ENCODE results near the gene MYH15. TPM values are rescaled to one million over a fixed set of nuclear protein-coding genes. Genes with fewer than 3 reads are reported as not detected.

MYH15 gene
- polyA plus RNA-seq, 3 donors: not detected

DNA sequence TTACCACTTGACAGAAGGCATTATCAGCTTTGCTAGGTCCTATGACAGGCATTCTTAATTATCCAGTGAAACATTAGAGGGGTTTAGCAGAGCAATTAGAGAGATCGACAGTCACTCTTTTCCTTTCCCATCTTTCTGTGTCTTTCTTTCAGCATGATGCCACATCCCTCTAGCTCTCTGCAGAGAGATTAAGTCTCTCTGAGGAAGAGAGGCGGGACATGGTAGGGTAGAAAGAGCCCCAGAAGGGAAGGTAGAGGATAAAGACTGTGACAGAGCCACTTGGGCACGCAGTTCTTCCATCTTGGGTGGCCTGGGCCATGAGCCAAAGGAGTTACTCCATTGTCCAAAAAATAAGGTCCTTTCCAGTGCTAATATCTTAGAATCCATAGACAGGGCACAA is 158.2 kb downstream of the MYH15 start:
- H3K4me3 Mint-ChIP-seq: no peak overlapping the region
- TF ChIP-seq, protein P1, sequence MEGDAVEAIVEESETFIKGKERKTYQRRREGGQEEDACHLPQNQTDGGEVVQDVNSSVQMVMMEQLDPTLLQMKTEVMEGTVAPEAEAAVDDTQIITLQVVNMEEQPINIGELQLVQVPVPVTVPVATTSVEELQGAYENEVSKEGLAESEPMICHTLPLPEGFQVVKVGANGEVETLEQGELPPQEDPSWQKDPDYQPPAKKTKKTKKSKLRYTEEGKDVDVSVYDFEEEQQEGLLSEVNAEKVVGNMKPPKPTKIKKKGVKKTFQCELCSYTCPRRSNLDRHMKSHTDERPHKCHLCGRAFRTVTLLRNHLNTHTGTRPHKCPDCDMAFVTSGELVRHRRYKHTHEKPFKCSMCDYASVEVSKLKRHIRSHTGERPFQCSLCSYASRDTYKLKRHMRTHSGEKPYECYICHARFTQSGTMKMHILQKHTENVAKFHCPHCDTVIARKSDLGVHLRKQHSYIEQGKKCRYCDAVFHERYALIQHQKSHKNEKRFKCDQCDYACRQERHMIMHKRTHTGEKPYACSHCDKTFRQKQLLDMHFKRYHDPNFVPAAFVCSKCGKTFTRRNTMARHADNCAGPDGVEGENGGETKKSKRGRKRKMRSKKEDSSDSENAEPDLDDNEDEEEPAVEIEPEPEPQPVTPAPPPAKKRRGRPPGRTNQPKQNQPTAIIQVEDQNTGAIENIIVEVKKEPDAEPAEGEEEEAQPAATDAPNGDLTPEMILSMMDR (IDR thresholded peaks at IDR 0.05): no peak
- intact Hi-C loops (cut with micrococcal nuclease): no loop called here
- H3K27me3 Mint-ChIP-seq (ENCODE audit: low read depth in 3 of 3): no peaks in the 10 kb centered on the region
- Histone ChIP-seq H3K27me3 (ENCODE audit: control insufficient read depth in 2 of 2, insufficient read depth in 2 of 2, low read length in 2 of 2) (no peaks in the 10 kb centered on the region), H3K9me3 (replicated peaks in 1 of 2; ENCODE audit: control insufficient read depth in 1 of 2, insufficient read depth in 1 of 2, low read length in 2 of 2) (no peaks in the 10 kb centered on the region), H3K79me2 (ENCODE audit: insufficient read depth, low read length) (no peaks in the 10 kb centered on the region), H3K36me3 (replicated peaks in 1 of 2; ENCODE audit: control insufficient read depth in 1 of 2, insufficient read depth in 2 of 2, low read length in 2 of 2) (no peaks in the 10 kb centered on the region), H3K4me1 (ENCODE audit: control insufficient read depth in 1 of 2, insufficient read depth in 2 of 2, low read length in 2 of 2) (peaks cover 0 to under 1% of the 10 kb centered on the region in 2 donors), H3K4me2 (replicated peaks; ENCODE audit: extremely low read depth, low read length, poor library complexity, severe bottlenecking) (no peak overlapping the region), H4K20me1 (ENCODE audit: insufficient read depth, low read length) (no peaks in the 10 kb centered on the region), H3K27ac (ENCODE audit: low read depth in 1 of 2, low read length in 2 of 2) (no peak overlapping the region), H2AFZ (ENCODE audit: insufficient read depth, low read depth, low read length, poor library complexity, severe bottlenecking) (no peak overlapping the region), H3K4me3 (replicated peaks in 1 of 3; ENCODE audit: low read depth in 2 of 3, low read length in 3 of 3) (no peak overlapping the region), H3K9ac (ENCODE audit: insufficient read depth, low read length, poor library complexity, severe bottlenecking) (no peak overlapping the region)
- H3K9me3 Mint-ChIP-seq: peaks cover 0 to 5% (median 2%) of the 10 kb centered on the region in 7 donors
- H3K27ac Mint-ChIP-seq: no peak overlapping the region
- no peak for DNase-seq
- H3K36me3 Mint-ChIP-seq: peaks cover 2 to 4% of the 10 kb centered on the region in 2 donors
- WGBS (ENCODE audit: insufficient coverage): no CpG with 5 or more reads among the region's 3 CpGs
- peaks cover 8% of the 10 kb centered on the region for H3K4me1 Mint-ChIP-seq

DNA sequence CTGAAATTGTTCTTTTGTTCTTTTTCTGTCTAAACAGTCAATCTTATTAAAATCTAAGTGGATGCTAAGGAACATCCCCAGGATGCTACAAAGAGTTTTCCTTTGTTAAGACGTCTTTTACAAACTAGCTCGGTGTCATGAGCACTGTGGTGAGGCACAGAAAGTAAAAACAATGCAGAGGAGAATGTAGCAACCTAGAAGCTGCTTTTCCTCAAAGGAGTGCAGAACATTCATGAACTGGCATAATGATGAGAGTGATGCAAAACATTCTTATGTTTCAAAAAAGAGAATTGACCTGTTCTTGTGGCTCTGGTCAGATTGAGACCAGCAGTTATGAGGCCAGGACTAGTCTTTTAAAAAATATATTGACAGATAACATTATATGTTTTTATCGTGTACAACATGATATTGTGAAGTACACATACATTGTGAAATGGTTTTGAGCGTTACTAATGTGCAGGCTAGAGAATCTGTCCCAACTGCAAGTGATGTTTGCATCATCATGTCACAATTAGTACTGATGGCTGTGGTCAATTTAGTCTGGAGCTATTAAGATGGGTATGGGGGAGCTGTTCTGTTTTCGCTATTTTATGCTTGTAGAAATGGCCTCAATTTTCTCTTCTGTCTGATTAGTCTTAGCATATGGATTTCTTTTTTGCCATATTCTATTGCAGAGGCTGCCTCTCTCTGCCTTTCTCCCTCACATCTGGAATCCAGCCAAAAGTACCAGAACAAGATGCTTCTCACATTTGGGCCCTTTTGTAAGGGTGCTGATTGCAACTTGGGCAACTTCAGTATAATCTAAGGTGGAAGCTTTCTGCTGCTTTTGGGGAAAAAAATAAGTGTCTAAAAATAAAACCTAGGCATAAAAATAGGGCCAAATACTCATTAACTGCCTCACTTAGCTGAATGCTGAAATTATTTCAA is 163.8 kb downstream of the MYH15 start:
- no peaks in the 10 kb centered on the region for H3K9me3 ChIP-seq (replicated peaks in 1 of 2; ENCODE audit: control insufficient read depth in 1 of 2, insufficient read depth in 1 of 2, low read length in 2 of 2)
- peak overlapping the region in 1 of 3 experiments; percentile 7 for H3K4me3 ChIP-seq (replicated peaks in 1 of 3; ENCODE audit: low read depth in 2 of 3, low read length in 3 of 3)
- H3K27me3 ChIP-seq (ENCODE audit: control insufficient read depth in 2 of 2, insufficient read depth in 2 of 2, low read length in 2 of 2): no peaks in the 10 kb centered on the region
- DNase-seq: peak; percentile 33 to 67 (median 43)
- Mint-ChIP-seq H3K4me3 (peak overlapping the region in 1 of 2 donors; percentile 52), H3K27ac (peak overlapping the region; percentile 6 to 64 (median 26)), H3K4me1 (peaks cover 25% of the 10 kb centered on the region), H3K9me3 (peaks cover 0 to 1% (median 0%) of the 10 kb centered on the region in 7 donors), H3K36me3 (peaks cover 0 to 2% of the 10 kb centered on the region in 2 donors), H3K27me3 (ENCODE audit: low read depth in 3 of 3) (no peaks in the 10 kb centered on the region)
- no peaks in the 10 kb centered on the region for H4K20me1 ChIP-seq (ENCODE audit: insufficient read depth, low read length)
- H3K27ac ChIP-seq (ENCODE audit: low read depth in 1 of 2, low read length in 2 of 2): peak overlapping the region in 1 of 2 donors; percentile 65
- TF ChIP-seq, protein P1 (IDR thresholded peaks at IDR 0.05): no peak
- H3K36me3 ChIP-seq (replicated peaks in 1 of 2; ENCODE audit: control insufficient read depth in 1 of 2, insufficient read depth in 2 of 2, low read length in 2 of 2): no peaks in the 10 kb centered on the region
- H3K4me1 ChIP-seq (ENCODE audit: control insufficient read depth in 1 of 2, insufficient read depth in 2 of 2, low read length in 2 of 2): peaks cover 19 to 20% of the 10 kb centered on the region in 2 donors
- peak overlapping the region; percentile 41 for H3K4me2 ChIP-seq (replicated peaks; ENCODE audit: extremely low read depth, low read length, poor library complexity, severe bottlenecking)
- intact Hi-C loops (cut with micrococcal nuclease): no loop called here
- H3K9ac ChIP-seq (ENCODE audit: insufficient read depth, low read length, poor library complexity, severe bottlenecking): peak overlapping the region; percentile 24
- H3K79me2 ChIP-seq (ENCODE audit: insufficient read depth, low read length): no peaks in the 10 kb centered on the region
- no peak overlapping the region for H2AFZ ChIP-seq (ENCODE audit: insufficient read depth, low read depth, low read length, poor library complexity, severe bottlenecking)
- 7% methylated on average over 3 of the region's 5 CpGs for WGBS (ENCODE audit: insufficient coverage)

Data from CD14-positive monocyte (primary cell).